MM.1S (cell line): ENCODE measurements around the gene PROX1.

Experiments
- DNase-seq: peaks from one replicate; pipeline ENCODE4 v3.0.0-alpha.2; 2015
- H2AFZ ChIP-seq: fragments of 300-600 bp; sonication (generic); 2 replicates; pipeline ENCODE4 v1.6.0; 2016; ENCODE audit warnings: antibody characterized with exemption, low read length
- H3F3A ChIP-seq: fragments of 300-600 bp; sonication (generic); 2 replicates; pipeline ENCODE4 v1.6.1; 2016; ENCODE audit warnings: mild to moderate bottlenecking, antibody characterized with exemption, low read length, moderate library complexity, mixed read lengths; ENCODE audit not compliant: insufficient read depth
- H3K27ac ChIP-seq: fragments of 300-600 bp; sonication (generic); 2 replicates; pipeline ENCODE4 v1.5.1; 2016; ENCODE audit warnings: mild to moderate bottlenecking, low read length
- H3K27me3 ChIP-seq: fragments of 300-600 bp; sonication (generic); replicated peaks from 2 replicates; pipeline ENCODE4 v1.6.0; 2016; ENCODE audit warnings: low read length; ENCODE audit not compliant: insufficient read depth
- H3K36me3 ChIP-seq: fragments of 300-600 bp; sonication (generic); replicated peaks from 2 replicates; pipeline ENCODE4 v1.6.1; 2016; ENCODE audit warnings: mild to moderate bottlenecking, low read length, mixed read lengths; ENCODE audit not compliant: insufficient read depth
- H3K4me1 ChIP-seq: fragments of 300-600 bp; sonication (generic); 2 replicates; pipeline ENCODE4 v1.6.1; 2016; ENCODE audit warnings: low read length, mixed read lengths
- H3K4me2 ChIP-seq: fragments of 300-600 bp; sonication (generic); 2 replicates; pipeline ENCODE4 v1.6.0; 2016; ENCODE audit warnings: low read depth, low read length
- H3K4me3 ChIP-seq: fragments of 300-600 bp; sonication (generic); 2 replicates; pipeline ENCODE4 v1.5.1; 2016; ENCODE audit warnings: low read length, mixed read lengths
- H3K79me2 ChIP-seq: fragments of 300-600 bp; sonication (generic); 2 replicates; pipeline ENCODE4 v1.6.1; 2016; ENCODE audit warnings: mixed run types, low read length, mixed read lengths
- H3K9ac ChIP-seq: fragments of 300-600 bp; sonication (generic); 2 replicates; pipeline ENCODE4 v1.6.1; 2016; ENCODE audit warnings: low read length, mixed read lengths
- H3K9me2 ChIP-seq: fragments of 300-600 bp; sonication (generic); replicated peaks from 2 replicates; pipeline ENCODE4 v1.6.1; 2016; ENCODE audit warnings: mild to moderate bottlenecking, low read length, mixed read lengths; ENCODE audit not compliant: insufficient read depth
- H3K9me3 ChIP-seq: fragments of 300-600 bp; sonication (generic); replicated peaks from 2 replicates; pipeline ENCODE4 v1.6.1; 2016; ENCODE audit warnings: mild to moderate bottlenecking, low read length, mixed read lengths; ENCODE audit not compliant: insufficient read depth
- H4K20me1 ChIP-seq: fragments of 300-600 bp; sonication (generic); 2 replicates; pipeline ENCODE4 v1.6.1; 2016; ENCODE audit warnings: mild to moderate bottlenecking, low read length, moderate library complexity, mixed read lengths; ENCODE audit not compliant: insufficient read depth
- EZH2 ChIP-seq: fragments of 300-600 bp; sonication (generic); optimal IDR thresholded peaks from 2 replicates; pipeline ENCODE3; 2017; ENCODE audit warnings: low read depth, mild to moderate bottlenecking, antibody characterized with exemption, low read length, mixed read lengths
- EZH2phosphoT487 ChIP-seq: fragments of 300-600 bp; sonication (generic); IDR thresholded peaks from 2 replicates; pipeline ENCODE4 v1.6.1; 2018; ENCODE audit warnings: antibody characterized with exemption, low read length
- TF ChIP-seq, protein P1 (sequence below): fragments of 300-600 bp; sonication (generic); IDR thresholded peaks from 2 replicates; pipeline ENCODE4 v1.5.1; 2016; ENCODE audit warnings: antibody characterized with exemption, low read length, mixed read lengths

PROX1 gene

DNA sequence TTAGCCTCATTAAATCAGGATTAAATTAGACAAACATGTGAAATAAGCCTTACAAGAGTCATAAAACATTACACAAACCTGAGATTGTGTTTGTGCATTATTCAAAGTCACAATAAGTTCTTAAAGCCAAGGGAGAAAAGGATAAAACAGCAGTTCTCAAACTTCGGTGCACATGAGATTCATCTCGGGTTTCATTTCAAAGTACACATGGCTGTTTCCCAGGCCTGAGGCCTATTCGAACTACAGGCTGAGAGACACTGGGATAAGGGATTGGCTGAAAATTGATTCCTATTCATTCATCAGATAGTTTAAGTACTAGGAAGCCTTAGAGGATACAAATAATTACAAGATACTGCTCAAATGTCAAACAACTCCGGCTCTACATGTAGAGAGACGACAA lies 35.9 kb upstream of the PROX1 start:
- no peak for TF ChIP-seq EZH2
- TF ChIP-seq, protein P1, sequence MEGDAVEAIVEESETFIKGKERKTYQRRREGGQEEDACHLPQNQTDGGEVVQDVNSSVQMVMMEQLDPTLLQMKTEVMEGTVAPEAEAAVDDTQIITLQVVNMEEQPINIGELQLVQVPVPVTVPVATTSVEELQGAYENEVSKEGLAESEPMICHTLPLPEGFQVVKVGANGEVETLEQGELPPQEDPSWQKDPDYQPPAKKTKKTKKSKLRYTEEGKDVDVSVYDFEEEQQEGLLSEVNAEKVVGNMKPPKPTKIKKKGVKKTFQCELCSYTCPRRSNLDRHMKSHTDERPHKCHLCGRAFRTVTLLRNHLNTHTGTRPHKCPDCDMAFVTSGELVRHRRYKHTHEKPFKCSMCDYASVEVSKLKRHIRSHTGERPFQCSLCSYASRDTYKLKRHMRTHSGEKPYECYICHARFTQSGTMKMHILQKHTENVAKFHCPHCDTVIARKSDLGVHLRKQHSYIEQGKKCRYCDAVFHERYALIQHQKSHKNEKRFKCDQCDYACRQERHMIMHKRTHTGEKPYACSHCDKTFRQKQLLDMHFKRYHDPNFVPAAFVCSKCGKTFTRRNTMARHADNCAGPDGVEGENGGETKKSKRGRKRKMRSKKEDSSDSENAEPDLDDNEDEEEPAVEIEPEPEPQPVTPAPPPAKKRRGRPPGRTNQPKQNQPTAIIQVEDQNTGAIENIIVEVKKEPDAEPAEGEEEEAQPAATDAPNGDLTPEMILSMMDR: no peak
- no peak for TF ChIP-seq EZH2phosphoT487
- DNase-seq: no peak
- Histone ChIP-seq H3K9ac (no peak overlapping the region), H2AFZ (no peak overlapping the region), H3K4me2 (no peak overlapping the region), H3K4me1 (no peaks in the 10 kb centered on the region), H3K36me3 (no peaks in the 10 kb centered on the region), H3K4me3 (no peak overlapping the region), H3K79me2 (no peaks in the 10 kb centered on the region), H3K9me2 (no peaks in the 10 kb centered on the region), H3K27ac (no peak overlapping the region), H3K27me3 (no peaks in the 10 kb centered on the region), H3F3A (no peaks in the 10 kb centered on the region), H3K9me3 (no peaks in the 10 kb centered on the region), H4K20me1 (no peaks in the 10 kb centered on the region)

DNA sequence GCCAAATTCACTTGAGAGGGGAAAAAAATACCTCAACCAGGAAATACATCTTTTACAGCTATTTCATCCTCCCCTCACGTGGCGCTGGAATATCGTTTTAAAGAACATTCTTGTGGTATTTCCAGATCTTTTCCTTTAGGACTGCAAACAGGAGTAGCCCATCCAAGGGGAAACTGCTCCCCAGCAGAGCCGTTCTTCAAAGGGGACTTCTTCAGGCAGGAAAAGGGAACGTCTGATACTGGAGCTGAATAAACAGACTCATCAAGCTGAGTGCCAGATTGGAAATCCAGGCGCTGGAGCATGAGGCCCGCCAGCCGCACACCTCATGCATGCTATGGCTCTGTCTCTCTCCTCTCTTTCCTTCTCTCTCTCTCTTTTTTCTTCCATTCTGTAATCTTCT lies 34.0 kb upstream of the PROX1 start:
- TF ChIP-seq, protein P1: no peak
- TF ChIP-seq EZH2 (no peak), EZH2phosphoT487 (no peak)
- no peaks in the 10 kb centered on the region for H3K36me3 ChIP-seq
- no peak overlapping the region for H3K4me2 ChIP-seq
- no peak overlapping the region for H2AFZ ChIP-seq
- H3K27me3 ChIP-seq: no peaks in the 10 kb centered on the region
- H3K27ac ChIP-seq: no peak overlapping the region
- H3K9ac ChIP-seq: no peak overlapping the region
- no peak for DNase-seq
- H3K4me1 ChIP-seq: no peaks in the 10 kb centered on the region
- no peaks in the 10 kb centered on the region for H4K20me1 ChIP-seq
- no peaks in the 10 kb centered on the region for H3K9me3 ChIP-seq
- H3F3A ChIP-seq: no peaks in the 10 kb centered on the region
- H3K9me2 ChIP-seq: no peaks in the 10 kb centered on the region
- no peak overlapping the region for H3K4me3 ChIP-seq
- no peaks in the 10 kb centered on the region for H3K79me2 ChIP-seq

DNA sequence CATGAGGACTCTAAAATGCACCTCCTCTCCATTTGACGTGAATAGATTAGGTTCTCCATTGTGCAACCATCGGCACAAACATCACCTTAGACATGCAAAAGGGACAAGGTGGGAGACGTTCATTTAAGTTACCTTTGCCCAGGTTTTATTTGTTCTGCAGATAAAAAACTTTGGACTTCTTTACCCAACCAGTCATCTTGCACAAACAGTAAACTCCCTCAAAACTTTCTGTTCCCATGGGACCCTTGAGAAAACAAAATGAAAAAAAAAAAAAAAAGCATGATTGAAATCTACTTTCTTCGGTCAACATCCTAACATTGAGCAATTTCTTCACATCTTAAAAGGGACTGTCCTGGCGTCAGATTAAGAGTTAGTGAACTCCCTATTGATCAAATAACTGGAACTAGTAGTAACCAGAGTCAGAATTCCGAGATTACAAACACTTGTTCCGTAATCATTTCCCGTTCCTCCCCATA lies 31.4 kb upstream of the PROX1 start:
- Histone ChIP-seq H3K27me3 (no peaks in the 10 kb centered on the region), H3K9me2 (no peaks in the 10 kb centered on the region), H3K4me1 (no peaks in the 10 kb centered on the region), H3K4me3 (no peak overlapping the region), H3K9ac (no peak overlapping the region), H3F3A (no peaks in the 10 kb centered on the region), H3K4me2 (no peak overlapping the region), H3K27ac (no peak overlapping the region), H3K36me3 (no peaks in the 10 kb centered on the region), H2AFZ (no peak overlapping the region), H4K20me1 (no peaks in the 10 kb centered on the region), H3K9me3 (no peaks in the 10 kb centered on the region), H3K79me2 (no peaks in the 10 kb centered on the region)
- no peak for DNase-seq
- TF ChIP-seq, protein P1: no peak
- no peak for TF ChIP-seq EZH2phosphoT487
